ENCODE measurements around the gene C7. TPM values are rescaled to one million over a fixed set of nuclear protein-coding genes. Genes with fewer than 3 reads are reported as not detected.

The C7 gene
- total RNA-seq, 1 experiment from 2014 or later, result 11.7 TPM

DNA sequence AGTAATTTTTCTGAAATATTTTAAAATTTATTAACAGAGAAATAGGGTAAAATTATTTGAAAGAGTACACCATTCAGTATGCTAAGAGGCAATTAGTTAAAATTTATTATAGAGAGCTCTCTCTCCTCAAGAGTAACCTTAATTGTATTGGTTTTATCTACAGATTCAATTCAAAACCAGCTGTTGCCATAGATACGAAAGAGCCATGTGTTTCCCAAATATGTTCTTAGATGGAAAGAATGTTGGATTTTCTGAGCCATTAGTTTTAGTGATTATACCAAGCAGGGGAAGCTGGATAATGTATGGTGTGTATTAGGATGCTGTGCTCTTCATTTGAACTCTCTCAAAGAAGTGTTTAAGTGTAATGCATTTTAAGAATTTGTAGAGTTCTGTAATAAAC, 27.8 kb downstream of the C7 start:
- DNase-seq (ENCODE audit: low spot score), result no peak
- no peak for TF ChIP-seq EZH2 (IDR thresholded peaks at IDR 0.05; ENCODE audit: borderline replicate concordance, low read depth, low read length, poor library complexity, severe bottlenecking)
- TF ChIP-seq, protein P1, sequence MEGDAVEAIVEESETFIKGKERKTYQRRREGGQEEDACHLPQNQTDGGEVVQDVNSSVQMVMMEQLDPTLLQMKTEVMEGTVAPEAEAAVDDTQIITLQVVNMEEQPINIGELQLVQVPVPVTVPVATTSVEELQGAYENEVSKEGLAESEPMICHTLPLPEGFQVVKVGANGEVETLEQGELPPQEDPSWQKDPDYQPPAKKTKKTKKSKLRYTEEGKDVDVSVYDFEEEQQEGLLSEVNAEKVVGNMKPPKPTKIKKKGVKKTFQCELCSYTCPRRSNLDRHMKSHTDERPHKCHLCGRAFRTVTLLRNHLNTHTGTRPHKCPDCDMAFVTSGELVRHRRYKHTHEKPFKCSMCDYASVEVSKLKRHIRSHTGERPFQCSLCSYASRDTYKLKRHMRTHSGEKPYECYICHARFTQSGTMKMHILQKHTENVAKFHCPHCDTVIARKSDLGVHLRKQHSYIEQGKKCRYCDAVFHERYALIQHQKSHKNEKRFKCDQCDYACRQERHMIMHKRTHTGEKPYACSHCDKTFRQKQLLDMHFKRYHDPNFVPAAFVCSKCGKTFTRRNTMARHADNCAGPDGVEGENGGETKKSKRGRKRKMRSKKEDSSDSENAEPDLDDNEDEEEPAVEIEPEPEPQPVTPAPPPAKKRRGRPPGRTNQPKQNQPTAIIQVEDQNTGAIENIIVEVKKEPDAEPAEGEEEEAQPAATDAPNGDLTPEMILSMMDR (conservative IDR thresholded peaks at IDR 0.05; ENCODE audit: low read depth, low read length), result no peak
- Histone ChIP-seq H3K36me3 (ENCODE audit: insufficient read depth, low read length, poor library complexity, severe bottlenecking) (no peaks in the 10 kb centered on the region), H3K27ac (ENCODE audit: low read depth, low read length, poor library complexity, severe bottlenecking) (no peak overlapping the region), H3K27me3 (replicated peaks; ENCODE audit: insufficient read depth, low read depth, low read length, poor library complexity) (no peaks in the 10 kb centered on the region), H3K4me1 (ENCODE audit: insufficient read depth, low read length, poor library complexity, severe bottlenecking) (no peaks in the 10 kb centered on the region), H3K9me3 (ENCODE audit: low read depth, low read length, poor library complexity, severe bottlenecking) (no peaks in the 10 kb centered on the region), H3K4me3 (ENCODE audit: low read depth, low read length, poor library complexity, severe bottlenecking) (no peak overlapping the region)
- CTCF ChIA-PET, result no interaction called here
- intact Hi-C loops (cut with micrococcal nuclease; ENCODE audit: unreplicated experiment), result no loop called here
- BruUV-seq (replicated peaks), result no TSS peak
- POLR2A ChIA-PET (ENCODE audit: low non-redundant PET), result no interaction called here

- Histone ChIP-seq H3K36me3 (ENCODE audit: insufficient read depth, low read length, poor library complexity, severe bottlenecking) (no peaks in the 10 kb centered on the region), H3K4me3 (ENCODE audit: low read depth, low read length, poor library complexity, severe bottlenecking) (no peak overlapping the region), H3K4me1 (ENCODE audit: insufficient read depth, low read length, poor library complexity, severe bottlenecking) (no peaks in the 10 kb centered on the region), H3K27ac (ENCODE audit: low read depth, low read length, poor library complexity, severe bottlenecking) (no peak overlapping the region), H3K27me3 (replicated peaks; ENCODE audit: insufficient read depth, low read depth, low read length, poor library complexity) (no peaks in the 10 kb centered on the region), H3K9me3 (ENCODE audit: low read depth, low read length, poor library complexity, severe bottlenecking) (no peaks in the 10 kb centered on the region)
- ChIA-PET POLR2A (ENCODE audit: low non-redundant PET) (no interaction called here), CTCF (no interaction called here)
- intact Hi-C loops (cut with micrococcal nuclease; ENCODE audit: unreplicated experiment), result no loop called here
- TF ChIP-seq, protein P1 (conservative IDR thresholded peaks at IDR 0.05; ENCODE audit: low read depth, low read length), result no peak
- no TSS peak for BruUV-seq (replicated peaks)
- DNase-seq (ENCODE audit: low spot score), result no peak
Observed at GRCh38 chr5:40939753-40940152, 30.5 kb downstream of the C7 start.

GRCh38 chr5:40945111-40945510, 35.8 kb downstream of the C7 start:
- no peak for DNase-seq (ENCODE audit: low spot score)
- POLR2A ChIA-PET (ENCODE audit: low non-redundant PET), result no interaction called here
- no peaks in the 10 kb centered on the region for H3K36me3 ChIP-seq (ENCODE audit: insufficient read depth, low read length, poor library complexity, severe bottlenecking)
- intact Hi-C loops (cut with micrococcal nuclease; ENCODE audit: unreplicated experiment), result no loop called here
- BruUV-seq (replicated peaks), result no TSS peak
- H3K9me3 ChIP-seq (ENCODE audit: low read depth, low read length, poor library complexity, severe bottlenecking), result no peaks in the 10 kb centered on the region
- TF ChIP-seq EZH2 (IDR thresholded peaks at IDR 0.05; ENCODE audit: borderline replicate concordance, low read depth, low read length, poor library complexity, severe bottlenecking), result no peak
- TF ChIP-seq, protein P1 (conservative IDR thresholded peaks at IDR 0.05; ENCODE audit: low read depth, low read length), result no peak
- H3K4me3 ChIP-seq (ENCODE audit: low read depth, low read length, poor library complexity, severe bottlenecking), result no peak overlapping the region
- no peaks in the 10 kb centered on the region for H3K27me3 ChIP-seq (replicated peaks; ENCODE audit: insufficient read depth, low read depth, low read length, poor library complexity)
- H3K4me1 ChIP-seq (ENCODE audit: insufficient read depth, low read length, poor library complexity, severe bottlenecking), result no peaks in the 10 kb centered on the region
- CTCF ChIA-PET, result no interaction called here
- no peak overlapping the region for H3K27ac ChIP-seq (ENCODE audit: low read depth, low read length, poor library complexity, severe bottlenecking)
